Endothelial cell of umbilical vein (primary cell): ENCODE data around the gene HNRNPH1. TPM values are rescaled to one million over a fixed set of nuclear protein-coding genes. Genes with fewer than 3 reads are reported as not detected.

Experiments
- BruUV-seq: library from RNA; stranded (reverse); fragments of 400-500 nt; replicated peaks from 2 replicates; lab custom pipeline; 2021; lab: Mats Ljungman, UMichigan
- CTCF ChIA-PET: fragments of 300-600, 350-600 bp; sonication (Branson Sonifier 250); formaldehyde crosslinking; loops from one replicate; lab custom pipeline; 2021; ENCODE audit warnings: antibody characterized with exemption, inconsistent platforms; lab: Charles Lee
- POLR2A ChIA-PET: fragments of 300-600, 350-600 bp; sonication (Branson Sonifier 250); formaldehyde crosslinking; loops from one replicate; lab custom pipeline; 2021; ENCODE audit warnings: antibody characterized with exemption, inconsistent platforms; lab: Charles Lee
- DNase-seq: peaks from one replicate; pipeline ENCODE4 v3.0.0-alpha.2; 2011; ENCODE audit warnings: low read depth, low spot score
- FAIRE-seq: peaks from 2 replicates; lab custom pipeline; 2011; peaks lifted over from hg19 to GRCh38; lab: Jason Lieb, UNC
- H2AFZ ChIP-seq: 2 replicates; pipeline ENCODE4 v1.6.0; 2012; ENCODE audit warnings: low read depth, low read length, control low read depth, inconsistent platforms
- H3K27ac ChIP-seq: 2 replicates; pipeline ENCODE4 v1.5.1; 2011; ENCODE audit warnings: low read depth, mild to moderate bottlenecking, control low read depth, low read length, moderate library complexity; ENCODE audit not compliant: insufficient read depth
- H3K27me3 ChIP-seq, 2 experiments: 2 replicates each; pipeline versions ENCODE4 v1.6.0 to v1.6.1; 2011; ENCODE audit warnings: low read length in 2 of 2, mixed read lengths in 1 of 2; ENCODE audit not compliant: control insufficient read depth in 2 of 2, insufficient read depth in 2 of 2
- H3K36me3 ChIP-seq, 2 experiments: 2 replicates in 1 of 2; 3 replicates in 1 of 2; pipeline ENCODE4 v1.5.1; 2011; ENCODE audit warnings: low read length in 2 of 2, mild to moderate bottlenecking in 1 of 2, moderate library complexity in 1 of 2; ENCODE audit not compliant: control insufficient read depth in 2 of 2, insufficient read depth in 2 of 2; ENCODE audit errors: extremely low read depth in 1 of 2
- H3K4me1 ChIP-seq: 3 replicates; pipeline ENCODE4 v1.5.1; 2011; ENCODE audit warnings: mild to moderate bottlenecking, low read length; ENCODE audit not compliant: control insufficient read depth, insufficient read depth; ENCODE audit errors: extremely low read depth
- H3K4me2 ChIP-seq: 2 replicates; pipeline ENCODE4 v1.6.1; 2011; ENCODE audit warnings: low read length, control low read depth, mixed read lengths; ENCODE audit not compliant: insufficient read depth
- H3K4me3 ChIP-seq, 3 experiments: fragments of 200-600 bp in 1 of 3; sonication (generic), shearing (Covaris generic) in 1 of 3; replicated peaks in 1 of 3; 2 replicates each; pipeline ENCODE4 v1.5.1; 2011 to 2016; ENCODE audit warnings: control low read depth in 3 of 3, low read length in 3 of 3, mild to moderate bottlenecking in 2 of 3, inconsistent platforms in 1 of 3, low read depth in 1 of 3, moderate library complexity in 1 of 3; ENCODE audit not compliant: insufficient read depth in 1 of 3
- H3K79me2 ChIP-seq: 2 replicates; pipeline ENCODE4 v1.6.0; 2012; ENCODE audit warnings: low read length, inconsistent platforms; ENCODE audit not compliant: control insufficient read depth, insufficient read depth
- H3K9ac ChIP-seq: replicated peaks from 2 replicates; pipeline ENCODE3; 2011; ENCODE audit warnings: low read length, control low read depth; ENCODE audit not compliant: insufficient read depth; ENCODE audit errors: extremely low read depth
- H3K9me1 ChIP-seq: replicated peaks from 3 replicates; pipeline ENCODE4 v1.6.0; 2011; ENCODE audit warnings: mild to moderate bottlenecking, low read length; ENCODE audit not compliant: control insufficient read depth, insufficient read depth; ENCODE audit errors: extremely low read depth
- H3K9me3 ChIP-seq: replicated peaks from 2 replicates; pipeline ENCODE4 v1.5.1; 2012; ENCODE audit warnings: low read length, inconsistent platforms; ENCODE audit not compliant: control insufficient read depth, insufficient read depth
- H4K20me1 ChIP-seq: replicated peaks from 2 replicates; pipeline ENCODE3; 2011; ENCODE audit warnings: mild to moderate bottlenecking, low read length; ENCODE audit not compliant: control insufficient read depth, insufficient read depth; ENCODE audit errors: extremely low read depth
- CTCF ChIP-seq, 2 donors: IDR thresholded peaks; 1 replicate in 1 of 2; 2 replicates in 1 of 2; pipeline ENCODE4 v1.5.1; 2011; ENCODE audit warnings: low read length in 2 of 2, mild to moderate bottlenecking in 2 of 2, moderate library complexity in 2 of 2, control low read depth in 1 of 2, inconsistent platforms in 1 of 2, low read depth in 1 of 2; ENCODE audit not compliant: insufficient read depth in 1 of 2; ENCODE audit errors: extremely low read depth in 1 of 2
- EZH2 ChIP-seq: IDR thresholded peaks from 2 replicates; pipeline ENCODE4 v1.6.1; 2012; ENCODE audit warnings: borderline replicate concordance, low read depth, mild to moderate bottlenecking, moderate library complexity, low read length, inconsistent platforms; ENCODE audit not compliant: severe bottlenecking
- FOS ChIP-seq: IDR thresholded peaks from 2 replicates; pipeline ENCODE4 v1.6.1; 2011; ENCODE audit warnings: mild to moderate bottlenecking, low read length, moderate library complexity, borderline replicate concordance; ENCODE audit not compliant: insufficient read depth
- GATA2 ChIP-seq: IDR thresholded peaks from 2 replicates; pipeline ENCODE4 v1.7.0; 2011; ENCODE audit warnings: low read depth, mild to moderate bottlenecking, moderate library complexity, mixed read lengths, low read length; ENCODE audit not compliant: insufficient read length, insufficient read depth
- JUN ChIP-seq: IDR thresholded peaks from 2 replicates; pipeline ENCODE4 v1.6.1; 2011; ENCODE audit warnings: borderline replicate concordance, low read depth; ENCODE audit not compliant: insufficient read length, insufficient read depth
- MAX ChIP-seq: IDR thresholded peaks from 2 replicates; pipeline ENCODE4 v1.6.1; 2011; ENCODE audit not compliant: insufficient read depth, insufficient read length
- MYC ChIP-seq: IDR thresholded peaks from one replicate; pipeline ENCODE4 v1.6.1; 2011; ENCODE audit warnings: mild to moderate bottlenecking, low read depth, low read length
- POLR2A ChIP-seq: IDR thresholded peaks from 2 replicates; pipeline ENCODE4 v1.6.1; 2012; ENCODE audit warnings: low read depth, mild to moderate bottlenecking, control low read depth, low read length
- POLR2AphosphoS5 ChIP-seq: IDR thresholded peaks from 2 replicates; pipeline ENCODE4 v1.6.1; 2012; ENCODE audit warnings: low read depth, mild to moderate bottlenecking, control low read depth, low read length, moderate library complexity; ENCODE audit not compliant: insufficient read depth
- dilution Hi-C: fragments of 300-500 bp; cut with MboI; formaldehyde crosslinking; loops from one replicate; pipeline ENCODE4 v1.15.0; 2019; ENCODE audit warnings: low sequenced_read_pairs; ENCODE audit not compliant: extremely low pct_ligation_motif_present
- intact Hi-C: fragments of 100-400 bp; cut with micrococcal nuclease; formaldehyde crosslinking; loops from one replicate; pipeline ENCODE4 v1.10.0; 2022
- polyA plus RNA-seq, 4 experiments: library from polyadenylated mRNA; depleted of rRNA in 3 of 4; stranded (reverse) in 3 of 4; unstranded in 1 of 4; fragments of >200 nt; gene quantifications; 2 replicates each; pipeline versions ENCODE4 v1.2.1 to v1.2.3, GENCODE V29; 2011 to 2012; ENCODE audit warnings: missing spikeins in 1 of 4
- total RNA-seq: library from RNA; stranded (reverse); gene quantifications from 2 replicates; pipeline ENCODE4 v1.2.3, GENCODE V29; 2021

The HNRNPH1 gene
- total and polyA plus RNA-seq, 2 donors (not counting 3 experiments of a cell fraction or from before 2014, with no cell fraction given), result 348 to 993 TPM

DNA sequence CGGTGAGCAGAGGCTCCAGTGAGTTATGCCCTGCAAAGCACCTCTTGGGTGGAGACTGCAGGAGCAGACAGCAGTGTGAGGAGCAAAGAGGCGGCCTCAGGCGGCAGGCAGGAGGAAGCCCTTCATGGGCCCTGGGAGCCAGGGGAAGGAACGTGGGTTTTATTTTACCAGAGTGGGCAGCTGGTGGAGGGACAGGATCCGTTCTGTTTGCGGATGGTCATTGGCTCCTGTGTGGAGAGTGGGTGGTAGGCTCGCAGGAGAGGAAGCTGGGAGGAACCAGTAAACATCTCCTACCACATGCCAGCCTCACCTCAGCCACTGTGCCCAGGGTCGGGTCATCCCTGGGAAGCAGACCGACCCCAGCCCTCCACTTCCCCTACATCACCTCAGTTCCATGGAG, 24.4 kb downstream of the HNRNPH1 start:
- peaks cover 2 to 40% of the 10 kb centered on the region in 2 experiments for H3K36me3 ChIP-seq
- H2AFZ ChIP-seq, result no peak overlapping the region
- intact Hi-C loops (no loop called here), dilution Hi-C loops (no loop called here)
- CTCF ChIA-PET, result no interaction called here
- H3K27ac ChIP-seq, result no peak overlapping the region
- no peaks in the 10 kb centered on the region for H3K79me2 ChIP-seq
- no peak overlapping the region for H3K4me2 ChIP-seq
- FAIRE-seq, result no peak
- POLR2A ChIA-PET, result no interaction called here
- no peaks in the 10 kb centered on the region for H3K4me1 ChIP-seq
- no peaks in the 10 kb centered on the region for H3K9me1 ChIP-seq
- no peaks in the 10 kb centered on the region for H3K9me3 ChIP-seq
- no peaks in the 10 kb centered on the region for H3K27me3 ChIP-seq
- TF ChIP-seq FOS, result no peak
- no peak for TF ChIP-seq POLR2A
- TF ChIP-seq GATA2, result no peak
- no peak for TF ChIP-seq POLR2AphosphoS5
- no peak for TF ChIP-seq MYC
- no peak for TF ChIP-seq EZH2
- no peak for TF ChIP-seq MAX
- TF ChIP-seq CTCF (IDR thresholded peaks at IDR 0.05; ENCODE audit: extremely low read depth in 1 of 2, insufficient read depth in 1 of 2, low read depth in 1 of 2, low read length in 2 of 2), result no peak
- TF ChIP-seq JUN, result no peak
- no TSS peak for BruUV-seq
- H3K4me3 ChIP-seq, result no peak overlapping the region
- no peaks in the 10 kb centered on the region for H4K20me1 ChIP-seq
- no peak overlapping the region for H3K9ac ChIP-seq
- DNase-seq, result no peak
